Measurements from ENCODE around the gene SRPK2.

DNA sequence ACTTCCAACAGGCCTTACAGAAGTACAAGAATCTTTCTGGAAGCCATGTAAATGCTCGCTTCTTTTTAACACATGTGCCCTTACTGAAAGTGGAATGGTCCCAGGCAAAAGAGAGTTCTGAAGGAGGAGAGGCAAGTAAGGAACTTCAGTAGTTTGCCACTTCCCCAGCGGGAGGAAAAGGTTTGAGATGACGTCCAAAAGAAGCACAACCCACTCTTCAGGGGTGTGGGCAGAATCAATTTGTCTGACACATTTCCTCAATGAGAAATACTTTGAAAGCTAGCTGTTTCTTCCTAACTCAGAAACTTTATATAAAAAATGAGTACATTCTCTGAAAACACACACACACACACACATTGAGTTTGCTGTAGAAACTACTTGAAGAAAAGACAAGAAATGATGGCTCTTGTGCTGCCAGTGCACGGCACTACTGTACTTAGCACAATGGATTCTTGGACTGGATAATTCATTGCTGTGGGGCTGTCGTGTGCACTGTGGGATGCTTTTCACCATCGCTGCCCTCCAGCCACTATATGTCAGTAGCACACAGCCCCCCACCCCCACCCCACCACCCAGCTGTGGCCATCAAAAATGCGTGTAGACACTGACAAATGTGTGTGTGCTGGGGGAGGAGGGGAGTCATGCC is 183.0 kb downstream of the SRPK2 start:
- TF ChIP-seq EP300 (IDR thresholded peaks at IDR 0.05) = no peak
- no peak for TF ChIP-seq POLR2A (IDR thresholded peaks at IDR 0.05; ENCODE audit: low read depth)
- TF ChIP-seq, protein P1, sequence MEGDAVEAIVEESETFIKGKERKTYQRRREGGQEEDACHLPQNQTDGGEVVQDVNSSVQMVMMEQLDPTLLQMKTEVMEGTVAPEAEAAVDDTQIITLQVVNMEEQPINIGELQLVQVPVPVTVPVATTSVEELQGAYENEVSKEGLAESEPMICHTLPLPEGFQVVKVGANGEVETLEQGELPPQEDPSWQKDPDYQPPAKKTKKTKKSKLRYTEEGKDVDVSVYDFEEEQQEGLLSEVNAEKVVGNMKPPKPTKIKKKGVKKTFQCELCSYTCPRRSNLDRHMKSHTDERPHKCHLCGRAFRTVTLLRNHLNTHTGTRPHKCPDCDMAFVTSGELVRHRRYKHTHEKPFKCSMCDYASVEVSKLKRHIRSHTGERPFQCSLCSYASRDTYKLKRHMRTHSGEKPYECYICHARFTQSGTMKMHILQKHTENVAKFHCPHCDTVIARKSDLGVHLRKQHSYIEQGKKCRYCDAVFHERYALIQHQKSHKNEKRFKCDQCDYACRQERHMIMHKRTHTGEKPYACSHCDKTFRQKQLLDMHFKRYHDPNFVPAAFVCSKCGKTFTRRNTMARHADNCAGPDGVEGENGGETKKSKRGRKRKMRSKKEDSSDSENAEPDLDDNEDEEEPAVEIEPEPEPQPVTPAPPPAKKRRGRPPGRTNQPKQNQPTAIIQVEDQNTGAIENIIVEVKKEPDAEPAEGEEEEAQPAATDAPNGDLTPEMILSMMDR (IDR thresholded peaks at IDR 0.05) = no peak
